AG04449 (cell line): ENCODE results near the gene TCEAL9.

Experiments used
- CTCF ChIA-PET: fragments of 350-600 bp; formaldehyde crosslinking; extraction: SDS; loops from one replicate; lab custom pipeline; 2021; ENCODE audit warnings: antibody characterized with exemption; lab: Yijun Ruan, JAX
- POLR2A ChIA-PET: fragments of 400-600, 350-600 bp; formaldehyde crosslinking; extraction: SDS; loops from one replicate; lab custom pipeline; 2020; ENCODE audit warnings: antibody characterized with exemption, inconsistent platforms; lab: Yijun Ruan, JAX
- DNase-seq: peaks from one replicate; pipeline ENCODE4 v3.0.0-alpha.2; 2010; ENCODE audit warnings: low read depth, low spot score
- H3K4me3 ChIP-seq: 2 replicates; pipeline ENCODE4 v1.5.1; 2011; ENCODE audit warnings: low read depth, mild to moderate bottlenecking, control low read depth, low read length
- TF ChIP-seq, protein P1 (sequence below): IDR thresholded peaks from one replicate; pipeline ENCODE4 v1.5.1; 2011; ENCODE audit warnings: mild to moderate bottlenecking, moderate library complexity, low read length, control low read depth, inconsistent platforms; ENCODE audit not compliant: insufficient read depth; ENCODE audit errors: missing control alignments

The TCEAL9 gene

DNA sequence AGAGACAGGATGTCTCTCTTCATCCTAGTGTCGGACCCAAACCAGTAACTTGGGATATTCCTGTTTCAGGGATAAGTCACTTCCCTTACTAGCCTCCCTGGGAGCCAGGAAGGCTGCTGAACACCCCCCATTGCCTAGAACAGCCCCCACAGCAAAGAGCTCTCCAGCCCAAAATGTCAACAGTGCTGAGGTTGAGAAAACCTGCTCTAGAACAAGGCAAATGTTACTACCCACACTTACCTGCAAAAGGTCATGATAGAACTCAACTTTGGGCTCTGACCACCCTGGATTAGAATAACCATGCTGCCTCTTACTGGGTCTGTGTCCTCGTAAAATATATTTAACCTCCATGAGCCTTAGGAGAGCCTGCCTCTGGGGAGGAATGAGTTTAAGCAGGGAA is 40.4 kb downstream of the TCEAL9 start:
- ChIA-PET CTCF (no interaction called here), POLR2A (no interaction called here)
- no peak overlapping the region for H3K4me3 ChIP-seq
- no peak for DNase-seq
- TF ChIP-seq, protein P1, sequence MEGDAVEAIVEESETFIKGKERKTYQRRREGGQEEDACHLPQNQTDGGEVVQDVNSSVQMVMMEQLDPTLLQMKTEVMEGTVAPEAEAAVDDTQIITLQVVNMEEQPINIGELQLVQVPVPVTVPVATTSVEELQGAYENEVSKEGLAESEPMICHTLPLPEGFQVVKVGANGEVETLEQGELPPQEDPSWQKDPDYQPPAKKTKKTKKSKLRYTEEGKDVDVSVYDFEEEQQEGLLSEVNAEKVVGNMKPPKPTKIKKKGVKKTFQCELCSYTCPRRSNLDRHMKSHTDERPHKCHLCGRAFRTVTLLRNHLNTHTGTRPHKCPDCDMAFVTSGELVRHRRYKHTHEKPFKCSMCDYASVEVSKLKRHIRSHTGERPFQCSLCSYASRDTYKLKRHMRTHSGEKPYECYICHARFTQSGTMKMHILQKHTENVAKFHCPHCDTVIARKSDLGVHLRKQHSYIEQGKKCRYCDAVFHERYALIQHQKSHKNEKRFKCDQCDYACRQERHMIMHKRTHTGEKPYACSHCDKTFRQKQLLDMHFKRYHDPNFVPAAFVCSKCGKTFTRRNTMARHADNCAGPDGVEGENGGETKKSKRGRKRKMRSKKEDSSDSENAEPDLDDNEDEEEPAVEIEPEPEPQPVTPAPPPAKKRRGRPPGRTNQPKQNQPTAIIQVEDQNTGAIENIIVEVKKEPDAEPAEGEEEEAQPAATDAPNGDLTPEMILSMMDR: no peak

DNA sequence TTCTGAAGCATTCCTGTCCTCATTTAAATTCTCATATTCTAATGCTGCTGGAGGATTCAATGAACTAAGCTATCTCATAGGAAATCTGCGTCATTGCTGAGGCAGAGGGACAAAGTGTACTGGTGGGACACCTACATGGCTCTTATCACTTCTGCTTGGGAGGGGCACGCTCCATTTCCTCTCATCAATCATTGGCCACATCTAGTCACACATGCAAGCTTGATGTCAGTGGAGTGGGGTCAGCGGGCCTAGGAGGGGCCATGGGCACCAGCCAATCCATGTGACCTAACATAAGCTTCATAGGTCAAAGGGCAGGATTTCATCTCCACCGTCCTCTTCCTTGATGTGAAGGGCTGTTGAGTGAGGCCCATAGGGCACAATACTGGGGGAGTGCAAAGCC is 41.4 kb downstream of the TCEAL9 start:
- CTCF ChIA-PET: interaction anchor here (1.4 to 1.6 kb wide), 2 partner anchors 12 to 66 kb away, joined by 4 to 5 read pairs; no protein-coding TSS in a partner anchor
- no peak for DNase-seq
- H3K4me3 ChIP-seq: no peak overlapping the region
- TF ChIP-seq, protein P1: no peak
- POLR2A ChIA-PET: interaction anchor here (1.2 kb wide), 1 partner anchor 42 kb away, joined by 3 read pairs; the partner anchor contains the start of gene TCEAL9

DNA sequence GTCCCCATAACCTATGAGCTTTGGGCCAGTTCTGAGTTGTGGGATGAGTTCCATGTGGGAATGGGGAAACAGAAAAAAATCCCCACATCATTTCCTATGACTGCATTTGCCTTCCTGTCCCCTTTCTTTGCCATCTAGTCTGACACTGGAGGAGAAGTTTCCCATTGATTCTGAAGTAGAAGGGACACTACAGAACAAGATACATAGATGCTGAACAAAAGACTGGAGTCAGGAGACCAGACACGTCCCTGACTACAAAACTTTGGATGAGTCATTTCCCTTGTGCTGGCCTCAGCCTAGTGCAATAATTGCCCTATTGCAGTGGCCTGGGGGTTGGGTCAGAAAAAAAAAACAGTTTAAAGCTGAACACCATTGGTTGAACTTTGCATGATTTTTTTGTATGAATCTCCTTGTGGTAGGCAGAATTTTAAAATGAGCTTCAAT is 42.1 kb downstream of the TCEAL9 start:
- TF ChIP-seq, protein P1: no peak
- DNase-seq: peak; percentile 46
- ChIA-PET CTCF (interaction anchor here (1.4 to 1.6 kb wide), 2 partner anchors 12 to 66 kb away, joined by 4 to 5 read pairs; no protein-coding TSS in a partner anchor), POLR2A (interaction anchor here (1.2 kb wide), 1 partner anchor 42 kb away, joined by 3 read pairs; the partner anchor contains the start of gene TCEAL9)
- H3K4me3 ChIP-seq: no peak overlapping the region

DNA sequence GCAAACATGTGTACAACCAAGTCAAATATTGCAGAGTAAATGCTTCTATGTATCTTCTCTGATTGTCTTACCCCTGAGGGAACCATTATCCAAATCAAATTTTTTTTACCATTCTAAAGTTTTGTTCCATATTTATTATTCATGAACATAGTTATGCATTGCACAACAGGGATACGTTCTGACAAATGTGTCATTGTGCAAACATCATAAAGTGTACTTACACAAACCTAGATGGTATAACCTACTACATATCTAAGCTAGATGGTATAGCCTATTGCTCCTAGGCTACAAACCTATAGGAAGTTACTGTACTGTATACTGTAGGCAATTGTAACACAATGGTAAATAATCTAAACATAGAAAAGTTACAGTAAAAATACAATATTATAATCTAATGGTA is 43.4 kb downstream of the TCEAL9 start:
- CTCF ChIA-PET: no interaction called here
- POLR2A ChIA-PET: no interaction called here
- DNase-seq: no peak
- TF ChIP-seq, protein P1: no peak
- no peak overlapping the region for H3K4me3 ChIP-seq

DNA sequence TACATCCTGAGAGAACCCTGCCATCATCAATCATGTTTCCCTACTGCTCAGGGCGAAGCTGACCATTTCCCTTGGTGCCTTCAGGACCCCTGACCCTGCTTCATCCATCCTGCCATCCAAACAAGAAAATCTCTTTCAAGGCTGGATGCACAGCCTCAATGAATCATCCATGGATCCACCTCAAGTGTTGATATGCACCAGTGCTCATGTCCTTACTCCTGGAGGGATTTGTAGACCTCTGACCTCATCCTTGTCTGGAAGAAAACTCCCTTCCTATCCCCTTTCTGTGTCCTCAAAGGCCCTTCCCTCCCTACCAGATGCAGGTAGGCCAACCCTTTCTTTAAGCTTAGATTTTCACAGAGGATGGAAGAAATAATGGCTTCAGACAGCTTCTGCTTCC is 44.6 kb downstream of the TCEAL9 start:
- TF ChIP-seq, protein P1: no peak
- no peak for DNase-seq
- ChIA-PET POLR2A (no interaction called here), CTCF (no interaction called here)
- H3K4me3 ChIP-seq: no peak overlapping the region

DNA sequence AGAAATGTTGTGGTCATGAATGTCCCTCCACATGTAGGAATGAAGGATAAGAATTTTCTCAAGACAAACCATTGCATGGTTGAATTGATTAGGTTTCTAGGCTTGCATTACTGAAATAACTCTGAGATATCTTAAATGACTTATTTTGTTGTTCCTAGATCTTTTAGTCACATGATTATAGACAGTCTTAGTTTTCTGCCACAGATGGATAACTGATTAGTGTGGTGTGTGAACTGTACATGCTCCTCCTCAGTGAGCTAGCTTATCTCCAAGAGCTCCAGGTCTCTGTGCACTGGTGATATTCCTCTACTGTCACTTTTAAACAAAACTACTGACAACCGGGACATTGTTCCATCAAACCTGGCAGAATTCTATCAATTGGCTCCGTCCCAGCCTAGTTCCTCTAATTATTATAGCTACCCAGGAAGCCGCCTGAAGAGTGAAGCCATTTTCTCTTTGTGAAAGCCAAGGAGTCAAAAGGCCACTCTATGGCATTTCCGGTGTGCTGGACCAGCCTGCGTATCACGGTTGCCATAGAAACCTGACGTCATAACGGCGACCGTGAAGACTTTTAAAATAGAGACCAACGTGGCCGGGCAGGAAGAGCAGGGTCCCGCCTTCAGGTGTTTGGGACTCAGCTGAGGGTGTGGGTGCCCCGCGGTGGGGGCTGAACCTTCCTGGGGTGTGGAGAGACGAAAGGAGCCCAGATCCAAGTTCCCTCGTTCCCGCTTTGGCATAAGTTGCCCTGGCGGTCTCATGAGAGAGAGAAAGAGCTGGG is 48.1 kb downstream of the TCEAL9 start:
- TF ChIP-seq, protein P1: no peak
- ChIA-PET CTCF (interaction anchor here (0.9 to 1.1 kb wide), 2 partner anchors 20 to 60 kb away, joined by 3 read pairs; no protein-coding TSS in a partner anchor), POLR2A (interaction anchor here (0.6 kb wide), 1 partner anchor 42 kb away, joined by 3 read pairs; no protein-coding TSS in a partner anchor)
- DNase-seq: peak; percentile 33
- peak overlapping the region; percentile 64 for H3K4me3 ChIP-seq
